Esophagus muscularis mucosa (tissue), 4 donors: ENCODE results near the gene MAD1L1.

Source experiments
- CTCF ChIP-seq, 3 experiments: fragments of 200-600 bp in 2 of 3; fragments of 450-650 bp in 1 of 3; sonication (generic) in 2 of 3; IDR thresholded peaks; one replicate each; pipeline ENCODE4 v1.5.1; 2017 to 2019; ENCODE audit warnings: antibody characterized with exemption in 3 of 3, mild to moderate bottlenecking in 2 of 3, moderate library complexity in 1 of 3
- EP300 ChIP-seq: sonication (generic); formaldehyde crosslinking; IDR thresholded peaks from one replicate; pipeline ENCODE4 v1.6.1; 2017; ENCODE audit warnings: antibody characterized with exemption
- POLR2A ChIP-seq: fragments of 450-650 bp; IDR thresholded peaks from one replicate; pipeline ENCODE4 v1.6.1; 2017; ENCODE audit warnings: antibody characterized with exemption, moderate library complexity, mild to moderate bottlenecking, low read depth
- POLR2AphosphoS5 ChIP-seq, 2 donors: sonication (generic); formaldehyde crosslinking; IDR thresholded peaks; one replicate each; pipeline ENCODE4 v1.6.1; 2017; ENCODE audit warnings: antibody characterized with exemption in 2 of 2

GRCh38 chr7:2078899-2079298 is 153.8 kb downstream of the MAD1L1 start:
- TF ChIP-seq CTCF (IDR thresholded peaks at IDR 0.05) (no peak), POLR2A (no peak), POLR2AphosphoS5 (IDR thresholded peaks at IDR 0.05) (no peak), EP300 (no peak)
